C4-2B (cell line): ENCODE data around the gene MOGAT3.

Experiments
- ZFX ChIP-seq: fragments of 450-650 bp; IDR thresholded peaks from 2 replicates; pipeline ENCODE4 v1.6.1; 2017
- TF ChIP-seq, protein P1 (sequence below): fragments of 450-650 bp; conservative IDR thresholded peaks from 2 replicates; pipeline ENCODE4 v1.5.1; 2017; ENCODE audit warnings: mild to moderate bottlenecking

DNA sequence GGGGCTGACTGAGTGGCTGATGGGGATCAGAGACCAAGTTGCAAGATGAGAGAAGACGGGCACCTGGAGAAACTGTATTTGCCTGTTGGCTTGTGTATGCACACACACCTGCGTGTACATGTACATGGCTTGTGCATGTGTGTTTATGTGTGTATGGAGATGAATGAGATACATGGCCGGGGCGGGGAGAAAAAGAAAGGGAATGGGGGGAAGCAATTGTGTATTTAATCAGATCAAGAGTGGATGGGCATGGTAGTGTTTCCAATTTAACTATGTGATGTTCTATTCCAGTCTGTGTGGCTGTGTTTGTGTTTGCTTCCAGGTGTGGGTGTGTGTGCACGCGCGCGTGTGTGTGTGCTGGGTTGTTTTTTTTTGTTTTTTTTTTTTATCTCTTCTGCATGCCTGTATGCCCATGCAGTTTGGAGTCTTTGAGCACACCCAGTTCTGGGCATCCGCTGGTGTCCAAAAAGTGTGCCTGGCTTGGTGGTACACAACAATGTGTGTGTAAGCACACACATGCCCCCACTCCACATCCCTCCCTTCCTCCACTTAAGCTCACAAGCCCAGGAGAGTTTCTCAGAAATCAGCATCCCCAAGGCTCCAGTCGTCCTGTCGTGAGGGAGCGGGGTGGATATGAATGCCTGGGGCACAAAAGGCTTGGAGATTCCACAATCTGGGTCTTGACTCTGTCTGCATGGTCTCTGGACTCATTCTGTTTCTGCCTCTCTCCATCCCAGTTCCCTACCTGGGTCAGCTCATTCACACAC is 33.0 kb downstream of the MOGAT3 start:
- TF ChIP-seq, protein P1, sequence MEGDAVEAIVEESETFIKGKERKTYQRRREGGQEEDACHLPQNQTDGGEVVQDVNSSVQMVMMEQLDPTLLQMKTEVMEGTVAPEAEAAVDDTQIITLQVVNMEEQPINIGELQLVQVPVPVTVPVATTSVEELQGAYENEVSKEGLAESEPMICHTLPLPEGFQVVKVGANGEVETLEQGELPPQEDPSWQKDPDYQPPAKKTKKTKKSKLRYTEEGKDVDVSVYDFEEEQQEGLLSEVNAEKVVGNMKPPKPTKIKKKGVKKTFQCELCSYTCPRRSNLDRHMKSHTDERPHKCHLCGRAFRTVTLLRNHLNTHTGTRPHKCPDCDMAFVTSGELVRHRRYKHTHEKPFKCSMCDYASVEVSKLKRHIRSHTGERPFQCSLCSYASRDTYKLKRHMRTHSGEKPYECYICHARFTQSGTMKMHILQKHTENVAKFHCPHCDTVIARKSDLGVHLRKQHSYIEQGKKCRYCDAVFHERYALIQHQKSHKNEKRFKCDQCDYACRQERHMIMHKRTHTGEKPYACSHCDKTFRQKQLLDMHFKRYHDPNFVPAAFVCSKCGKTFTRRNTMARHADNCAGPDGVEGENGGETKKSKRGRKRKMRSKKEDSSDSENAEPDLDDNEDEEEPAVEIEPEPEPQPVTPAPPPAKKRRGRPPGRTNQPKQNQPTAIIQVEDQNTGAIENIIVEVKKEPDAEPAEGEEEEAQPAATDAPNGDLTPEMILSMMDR: no peak
- no peak for TF ChIP-seq ZFX
